K562 (cell line): Measurements from ENCODE around the gene ZMYND8. TPM values are rescaled to one million over a fixed set of nuclear protein-coding genes. Genes with fewer than 3 reads are reported as not detected.
A peak's percentile ranks its signal among the peaks of the same experiment; 100 is the strongest.

Experiments
- CEBPB ChIP-seq: fragments of 450-650 bp; IDR thresholded peaks from 2 replicates; pipeline ENCODE4 v1.6.1; 2016; ENCODE audit warnings: missing genetic modification characterization, missing compliant biosample characterization
- CREB3L1 ChIP-seq: fragments of 450-650 bp; IDR thresholded peaks from 2 replicates; pipeline ENCODE4 v1.6.1; 2014; ENCODE audit warnings: low read depth, mild to moderate bottlenecking, moderate library complexity, borderline replicate concordance
- DEAF1 ChIP-seq: fragments of 450-650 bp; formaldehyde crosslinking; IDR thresholded peaks from 2 replicates; pipeline ENCODE4 v1.4.0; 2020; ENCODE audit warnings: mild to moderate bottlenecking, moderate library complexity
- FOSL1 ChIP-seq: fragments of 200-800 bp; sonication (Bioruptor generic); conservative IDR thresholded peaks from 2 replicates; pipeline ENCODE4 v1.6.1; 2016; ENCODE audit warnings: missing genetic modification characterization, missing compliant biosample characterization
- IRF2 ChIP-seq: sonication (generic); formaldehyde crosslinking; IDR thresholded peaks from 2 replicates; pipeline ENCODE4 v1.8.1; 2022; ENCODE audit warnings: mild to moderate bottlenecking, missing genetic modification reagents
- KLF16 ChIP-seq: IDR thresholded peaks from 2 replicates; pipeline ENCODE4 v1.6.1; 2016; ENCODE audit warnings: antibody characterized with exemption
- KLF6 ChIP-seq: fragments of 250-450 bp; sonication (Bioruptor Pico); IDR thresholded peaks from 2 replicates; pipeline ENCODE4 v1.4.0; 2020; ENCODE audit warnings: mild to moderate bottlenecking, moderate library complexity, borderline replicate concordance
- MCM7 ChIP-seq, 2 experiments: fragments of 450-650 bp; IDR thresholded peaks; 2 replicates each; pipeline ENCODE4 v1.6.1; 2016 to 2018
- MEIS2 ChIP-seq: fragments of 450-650 bp; IDR thresholded peaks from 2 replicates; pipeline ENCODE4 v1.6.1; 2014; ENCODE audit warnings: mild to moderate bottlenecking; ENCODE audit not compliant: partially characterized antibody
- MYBL2 ChIP-seq, 2 experiments: fragments of 450-650 bp in 1 of 2; sonication (generic) in 1 of 2; formaldehyde crosslinking in 1 of 2; IDR thresholded peaks; 2 replicates each; pipeline versions ENCODE4 v1.6.1 to v1.8.1; 2017 to 2022; ENCODE audit warnings: borderline replicate concordance in 1 of 2, inconsistent platforms in 1 of 2, low read depth in 1 of 2, mild to moderate bottlenecking in 1 of 2, missing genetic modification reagents in 1 of 2, moderate library complexity in 1 of 2
- NR1H2 ChIP-seq: sonication (generic); formaldehyde crosslinking; IDR thresholded peaks from 2 replicates; pipeline ENCODE4 v1.4.0; 2020; ENCODE audit warnings: mild to moderate bottlenecking, missing genetic modification reagents
- PHTF2 ChIP-seq: fragments of 250-450 bp; sonication (Bioruptor Pico); IDR thresholded peaks from 2 replicates; pipeline ENCODE4 v1.5.0; 2021; ENCODE audit warnings: mild to moderate bottlenecking
- PYGO2 ChIP-seq: fragments of 450-650 bp; IDR thresholded peaks from 2 replicates; pipeline ENCODE4 v1.6.1; 2016; ENCODE audit warnings: mild to moderate bottlenecking, missing genetic modification characterization, moderate library complexity, missing compliant biosample characterization
- RFX1 ChIP-seq: fragments of 450-650 bp; IDR thresholded peaks from 2 replicates; pipeline ENCODE4 v1.6.1; 2016; ENCODE audit warnings: mild to moderate bottlenecking, moderate library complexity
- TAL1 ChIP-seq: fragments of 450-650 bp; IDR thresholded peaks from 2 replicates; pipeline ENCODE4 v1.6.1; 2016; ENCODE audit warnings: mild to moderate bottlenecking
- ZNF134 ChIP-seq: fragments of 250-450 bp; sonication (Bioruptor Pico); conservative IDR thresholded peaks from 2 replicates; pipeline ENCODE4 v1.4.0; 2020
- ZNF140 ChIP-seq: fragments of 250-450 bp; sonication (Bioruptor Pico); IDR thresholded peaks from 2 replicates; pipeline ENCODE4 v1.8.0; 2021; ENCODE audit warnings: moderate library complexity, mild to moderate bottlenecking, inconsistent platforms
- ZNF436 ChIP-seq: fragments of 250-450, 450-650 bp; sonication (Bioruptor Pico); formaldehyde crosslinking; IDR thresholded peaks from 2 replicates; pipeline ENCODE4 v1.7.0; 2020; ENCODE audit warnings: mild to moderate bottlenecking
- polyA plus RNA-seq, 8 experiments: library from polyadenylated mRNA; depleted of rRNA in 4 of 8; stranded (reverse) in 5 of 8; unstranded in 3 of 8; fragments of >200 nt; fragmentation: Nextera tagmentation in 2 of 8; fragmentation: Illumina TruSeq in 1 of 8; extraction: Ambion mirVana in 2 of 8; extraction: Trizol in 1 of 8; gene quantifications; 2 replicates each; pipeline versions ENCODE4 v1.2.1 to v1.2.3, GENCODE V29; 2011 to 2014; ENCODE audit warnings: inconsistent platforms in 1 of 8, missing spikeins in 1 of 8
- total RNA-seq, 7 experiments: library from RNA; depleted of rRNA in 6 of 7; stranded (reverse); fragments of >200 nt in 6 of 7; fragmentation: Illumina TruSeq in 2 of 7; extraction: Trizol in 2 of 7; gene quantifications; 2 replicates each; pipeline versions ENCODE4 v1.2.1 to v1.2.3, GENCODE V29; 2011 to 2021; ENCODE audit warnings: low replicate concordance in 1 of 7
- TF ChIP-seq, protein P1 (sequence below), 3 experiments: fragments of 200-800 bp in 1 of 3; sonication (Bioruptor generic) in 1 of 3; sonication (generic) in 1 of 3; formaldehyde crosslinking in 1 of 3; IDR thresholded peaks; 2 replicates each; pipeline versions ENCODE4 v1.6.1 to v1.8.0; 2016 to 2022; ENCODE audit warnings: mild to moderate bottlenecking in 2 of 3, missing compliant biosample characterization in 2 of 3, missing genetic modification characterization in 2 of 3, missing genetic modification reagents in 1 of 3
- TF ChIP-seq, protein P2 (sequence below): sonication (generic); formaldehyde crosslinking; IDR thresholded peaks from 2 replicates; pipeline ENCODE4 v1.8.0; 2023; ENCODE audit warnings: mild to moderate bottlenecking, missing genetic modification reagents

ZMYND8 gene
- total and polyA plus RNA-seq, 9 of the 15 experiments (the other 6 are each of a cell fraction or from before 2014, with no cell fraction given), result 31.8 to 148 (median 71.9) TPM

DNA sequence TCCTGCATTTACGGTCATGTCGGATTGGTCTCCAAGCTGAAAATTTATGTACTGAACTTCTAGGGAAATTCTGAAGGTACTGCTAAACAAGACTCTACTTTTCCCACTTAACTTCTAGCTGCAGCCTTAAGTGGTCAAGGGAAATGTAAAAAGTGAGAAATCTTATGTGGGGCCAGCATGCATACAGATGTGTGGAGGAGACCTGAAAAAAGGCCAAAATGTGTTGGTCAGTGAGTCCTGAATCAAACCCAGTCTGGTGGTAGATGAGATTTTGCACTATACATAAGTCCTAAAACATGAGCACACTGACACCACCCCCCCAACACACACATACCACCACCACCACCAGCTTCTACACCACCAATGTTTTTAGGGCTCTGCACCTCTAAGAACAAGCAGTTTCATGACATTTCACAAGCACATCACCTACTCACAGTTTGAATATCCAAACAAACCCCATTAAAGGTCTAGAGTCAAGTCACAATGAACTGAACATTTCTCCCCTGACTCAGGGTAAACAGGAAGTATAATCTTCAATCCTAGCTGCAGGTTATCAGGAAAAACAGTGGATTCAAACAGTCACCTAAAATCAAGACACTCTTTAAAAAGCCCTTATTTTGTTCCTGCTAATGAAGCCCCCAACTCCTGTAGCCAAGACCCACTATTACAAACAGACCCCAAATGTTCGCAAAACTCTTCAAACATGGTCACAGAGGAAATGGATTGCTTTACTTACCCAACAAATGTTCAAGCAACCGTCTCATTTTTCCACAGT lies 1.6 kb downstream of the ZMYND8 start (continued):
- TF ChIP-seq, protein P1, sequence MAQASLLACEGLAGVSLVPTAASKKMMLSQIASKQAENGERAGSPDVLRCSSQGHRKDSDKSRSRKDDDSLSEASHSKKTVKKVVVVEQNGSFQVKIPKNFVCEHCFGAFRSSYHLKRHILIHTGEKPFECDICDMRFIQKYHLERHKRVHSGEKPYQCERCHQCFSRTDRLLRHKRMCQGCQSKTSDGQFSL (CRISPR knock-in tag; IDR thresholded peaks at IDR 0.05), result peak; percentile 86
- TF ChIP-seq, protein P1 (tag; IDR thresholded peaks at IDR 0.05), result peak in 1 of 2 experiments; percentile 89; a peak in 2 of 4 replicates
- TF ChIP-seq KLF16, result no peak
- no peak for TF ChIP-seq ZNF134 (CRISPR knock-in tag)
- TF ChIP-seq NR1H2 (CRISPR knock-in tag), result no peak
- TF ChIP-seq ZNF436 (CRISPR knock-in tag), result no peak
- peak; percentile 80; the same call in 1 of the 2 replicates for TF ChIP-seq KLF6 (CRISPR knock-in tag)
- TF ChIP-seq MEIS2, result no peak
- TF ChIP-seq DEAF1, result 0 out of 2 replicates have a peak, but pooled peaks have one; percentile 22
- TF ChIP-seq IRF2 (CRISPR knock-in tag), result no peak
- TF ChIP-seq RFX1, result no peak
- TF ChIP-seq PYGO2 (tag), result peak; percentile 62; the same call in 1 of the 2 replicates
- no peak for TF ChIP-seq TAL1
- no peak for TF ChIP-seq MCM7 (IDR thresholded peaks at IDR 0.05)
- TF ChIP-seq, protein P2, sequence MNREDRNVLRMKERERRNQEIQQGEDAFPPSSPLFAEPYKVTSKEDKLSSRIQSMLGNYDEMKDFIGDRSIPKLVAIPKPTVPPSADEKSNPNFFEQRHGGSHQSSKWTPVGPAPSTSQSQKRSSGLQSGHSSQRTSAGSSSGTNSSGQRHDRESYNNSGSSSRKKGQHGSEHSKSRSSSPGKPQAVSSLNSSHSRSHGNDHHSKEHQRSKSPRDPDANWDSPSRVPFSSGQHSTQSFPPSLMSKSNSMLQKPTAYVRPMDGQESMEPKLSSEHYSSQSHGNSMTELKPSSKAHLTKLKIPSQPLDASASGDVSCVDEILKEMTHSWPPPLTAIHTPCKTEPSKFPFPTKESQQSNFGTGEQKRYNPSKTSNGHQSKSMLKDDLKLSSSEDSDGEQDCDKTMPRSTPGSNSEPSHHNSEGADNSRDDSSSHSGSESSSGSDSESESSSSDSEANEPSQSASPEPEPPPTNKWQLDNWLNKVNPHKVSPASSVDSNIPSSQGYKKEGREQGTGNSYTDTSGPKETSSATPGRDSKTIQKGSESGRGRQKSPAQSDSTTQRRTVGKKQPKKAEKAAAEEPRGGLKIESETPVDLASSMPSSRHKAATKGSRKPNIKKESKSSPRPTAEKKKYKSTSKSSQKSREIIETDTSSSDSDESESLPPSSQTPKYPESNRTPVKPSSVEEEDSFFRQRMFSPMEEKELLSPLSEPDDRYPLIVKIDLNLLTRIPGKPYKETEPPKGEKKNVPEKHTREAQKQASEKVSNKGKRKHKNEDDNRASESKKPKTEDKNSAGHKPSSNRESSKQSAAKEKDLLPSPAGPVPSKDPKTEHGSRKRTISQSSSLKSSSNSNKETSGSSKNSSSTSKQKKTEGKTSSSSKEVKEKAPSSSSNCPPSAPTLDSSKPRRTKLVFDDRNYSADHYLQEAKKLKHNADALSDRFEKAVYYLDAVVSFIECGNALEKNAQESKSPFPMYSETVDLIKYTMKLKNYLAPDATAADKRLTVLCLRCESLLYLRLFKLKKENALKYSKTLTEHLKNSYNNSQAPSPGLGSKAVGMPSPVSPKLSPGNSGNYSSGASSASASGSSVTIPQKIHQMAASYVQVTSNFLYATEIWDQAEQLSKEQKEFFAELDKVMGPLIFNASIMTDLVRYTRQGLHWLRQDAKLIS (CRISPR knock-in tag), result peak; percentile 33; the same call in 1 of the 2 replicates
- no peak for TF ChIP-seq CEBPB
- TF ChIP-seq PHTF2 (CRISPR knock-in tag), result no peak
- TF ChIP-seq FOSL1 (tag), result no peak; the same call in 1 of the 2 replicates
- TF ChIP-seq MYBL2 (IDR thresholded peaks at IDR 0.05; ENCODE audit: low read depth), result no peak
- no peak for TF ChIP-seq MYBL2 (CRISPR knock-in tag; IDR thresholded peaks at IDR 0.05; ENCODE audit: borderline replicate concordance)
- no peak for TF ChIP-seq CREB3L1
- TF ChIP-seq ZNF140 (CRISPR knock-in tag), result no peak
